AG04449 (cell line): ENCODE results near the gene CCDC70.

Experiments used
- CTCF ChIA-PET: fragments of 350-600 bp; formaldehyde crosslinking; extraction: SDS; loops from one replicate; lab custom pipeline; 2021; ENCODE audit warnings: antibody characterized with exemption; lab: Yijun Ruan, JAX
- POLR2A ChIA-PET: fragments of 400-600, 350-600 bp; formaldehyde crosslinking; extraction: SDS; loops from one replicate; lab custom pipeline; 2020; ENCODE audit warnings: antibody characterized with exemption, inconsistent platforms; lab: Yijun Ruan, JAX
- DNase-seq: peaks from one replicate; pipeline ENCODE4 v3.0.0-alpha.2; 2010; ENCODE audit warnings: low read depth, low spot score
- H3K4me3 ChIP-seq: 2 replicates; pipeline ENCODE4 v1.5.1; 2011; ENCODE audit warnings: low read depth, mild to moderate bottlenecking, control low read depth, low read length
- CTCF ChIP-seq: IDR thresholded peaks from one replicate; pipeline ENCODE4 v1.5.1; 2011; ENCODE audit warnings: mild to moderate bottlenecking, moderate library complexity, low read length, control low read depth, inconsistent platforms; ENCODE audit not compliant: insufficient read depth; ENCODE audit errors: missing control alignments

CCDC70 gene

GRCh38 chr13:51840917-51841316 is 20.9 kb upstream of the CCDC70 start:
- H3K4me3 ChIP-seq: no peak overlapping the region
- no peak for DNase-seq
- CTCF ChIA-PET: interaction anchor here (0.8 to 1.4 kb wide), 3 partner anchors 9 to 55 kb away, joined by 3 to 4 read pairs (median 3); no protein-coding TSS in a partner anchor
- no peak for TF ChIP-seq CTCF
- POLR2A ChIA-PET: no interaction called here

GRCh38 chr13:51841732-51842131 is 20.0 kb upstream of the CCDC70 start:
- TF ChIP-seq CTCF: no peak
- no peak for DNase-seq
- ChIA-PET POLR2A (no interaction called here), CTCF (interaction anchor here (0.8 to 1.4 kb wide), 2 partner anchors 9 to 23 kb away, joined by 3 to 4 read pairs; no protein-coding TSS in a partner anchor)
- no peak overlapping the region for H3K4me3 ChIP-seq

GRCh38 chr13:51843529-51843928 is 18.2 kb upstream of the CCDC70 start:
- no peak for TF ChIP-seq CTCF
- H3K4me3 ChIP-seq: no peak overlapping the region
- ChIA-PET POLR2A (no interaction called here), CTCF (interaction anchor here (1.2 to 2.0 kb wide), 2 partner anchors 8 to 19 kb away, joined by 3 to 8 read pairs; partner anchors contain the start of gene CCDC70)
- DNase-seq: no peak

GRCh38 chr13:51844862-51845573 is 16.8 kb upstream of the CCDC70 start, which contains the start of gene TMEM272:
Gene TMEM272, minus strand, starts transcription at chr13:51845177. Its CDS starts 6,647 bp downstream, at chr13:51838530.
- POLR2A ChIA-PET: no interaction called here
- no peak within 1 kb of the TSS for H3K4me3 ChIP-seq
- CTCF ChIA-PET: interaction anchor here (0.6 to 2.0 kb wide), 7 partner anchors 9 to 280 kb away, joined by 3 to 8 read pairs (median 3); partner anchors contain the start of gene CCDC70
- peak; percentile 77 for TF ChIP-seq CTCF
- DNase-seq: no peak

- DNase-seq: no peak
- no peak for TF ChIP-seq CTCF
- POLR2A ChIA-PET: no interaction called here
- CTCF ChIA-PET: interaction anchor here (0.6 to 2.0 kb wide), 9 partner anchors 8 to 606 kb away, joined by 3 to 6 read pairs (median 3); no protein-coding TSS in a partner anchor
- H3K4me3 ChIP-seq: no peak overlapping the region
Observed at GRCh38 chr13:51845574-51846318, 16.0 kb upstream of the CCDC70 start.

GRCh38 chr13:51846756-51847155 is 15.0 kb upstream of the CCDC70 start:
- TF ChIP-seq CTCF: no peak
- H3K4me3 ChIP-seq: no peak overlapping the region
- ChIA-PET POLR2A (no interaction called here), CTCF (interaction anchor here (0.6 to 1.7 kb wide), 5 partner anchors 10 to 604 kb away, joined by 3 to 6 read pairs (median 3); no protein-coding TSS in a partner anchor)
- DNase-seq: no peak
